NB4 (cell line): ENCODE results near the gene DUSP5.

Experiments
- DNase-seq: peaks from one replicate; pipeline ENCODE4 v3.0.0; 2010; ENCODE audit warnings: low read depth
- H3K4me3 ChIP-seq: one replicate; pipeline ENCODE4 v1.5.1; 2011; ENCODE audit warnings: mild to moderate bottlenecking, low read depth, low read length, moderate library complexity
- MYC ChIP-seq: IDR thresholded peaks from 2 replicates; pipeline ENCODE4 v1.6.1; 2011; ENCODE audit warnings: low read depth, low read length
- POLR2A ChIP-seq: IDR thresholded peaks from 2 replicates; pipeline ENCODE4 v1.6.1; 2011; ENCODE audit warnings: mild to moderate bottlenecking; ENCODE audit not compliant: insufficient read length; ENCODE audit errors: extremely low read depth
- TF ChIP-seq, protein P1 (sequence below): IDR thresholded peaks from 2 replicates; pipeline ENCODE4 v1.6.1; 2011; ENCODE audit warnings: low read depth, low read length
- TF ChIP-seq, protein P2 (sequence below): IDR thresholded peaks from one replicate; pipeline ENCODE4 v1.5.1; 2012; ENCODE audit warnings: low read depth, low read length

Gene DUSP5

DNA sequence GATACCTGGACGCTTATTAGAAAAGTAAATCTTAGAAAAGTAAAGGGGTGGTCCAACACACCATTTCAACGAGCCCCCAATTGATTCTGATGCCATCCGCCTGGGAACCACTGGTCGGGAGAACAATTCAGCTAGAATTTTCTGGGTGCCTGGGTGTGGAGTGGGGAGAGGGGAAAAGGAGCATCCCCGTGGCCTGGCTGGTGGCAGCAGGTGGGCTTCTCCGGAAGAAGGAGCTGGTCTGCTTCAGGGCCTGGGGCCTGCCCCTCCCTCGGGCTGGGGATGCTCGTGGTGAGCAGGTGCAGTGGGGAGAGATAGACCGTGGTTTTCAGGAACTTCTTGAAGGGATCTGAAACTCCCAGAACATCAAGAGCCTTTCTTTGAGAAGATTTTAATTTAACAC lies 39.9 kb upstream of the DUSP5 start:
- H3K4me3 ChIP-seq: no peak overlapping the region
- no peak for DNase-seq
- TF ChIP-seq, protein P1, sequence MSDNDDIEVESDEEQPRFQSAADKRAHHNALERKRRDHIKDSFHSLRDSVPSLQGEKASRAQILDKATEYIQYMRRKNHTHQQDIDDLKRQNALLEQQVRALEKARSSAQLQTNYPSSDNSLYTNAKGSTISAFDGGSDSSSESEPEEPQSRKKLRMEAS: no peak
- TF ChIP-seq POLR2A (no peak), MYC (no peak)
- TF ChIP-seq, protein P2, sequence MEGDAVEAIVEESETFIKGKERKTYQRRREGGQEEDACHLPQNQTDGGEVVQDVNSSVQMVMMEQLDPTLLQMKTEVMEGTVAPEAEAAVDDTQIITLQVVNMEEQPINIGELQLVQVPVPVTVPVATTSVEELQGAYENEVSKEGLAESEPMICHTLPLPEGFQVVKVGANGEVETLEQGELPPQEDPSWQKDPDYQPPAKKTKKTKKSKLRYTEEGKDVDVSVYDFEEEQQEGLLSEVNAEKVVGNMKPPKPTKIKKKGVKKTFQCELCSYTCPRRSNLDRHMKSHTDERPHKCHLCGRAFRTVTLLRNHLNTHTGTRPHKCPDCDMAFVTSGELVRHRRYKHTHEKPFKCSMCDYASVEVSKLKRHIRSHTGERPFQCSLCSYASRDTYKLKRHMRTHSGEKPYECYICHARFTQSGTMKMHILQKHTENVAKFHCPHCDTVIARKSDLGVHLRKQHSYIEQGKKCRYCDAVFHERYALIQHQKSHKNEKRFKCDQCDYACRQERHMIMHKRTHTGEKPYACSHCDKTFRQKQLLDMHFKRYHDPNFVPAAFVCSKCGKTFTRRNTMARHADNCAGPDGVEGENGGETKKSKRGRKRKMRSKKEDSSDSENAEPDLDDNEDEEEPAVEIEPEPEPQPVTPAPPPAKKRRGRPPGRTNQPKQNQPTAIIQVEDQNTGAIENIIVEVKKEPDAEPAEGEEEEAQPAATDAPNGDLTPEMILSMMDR: no peak

DNA sequence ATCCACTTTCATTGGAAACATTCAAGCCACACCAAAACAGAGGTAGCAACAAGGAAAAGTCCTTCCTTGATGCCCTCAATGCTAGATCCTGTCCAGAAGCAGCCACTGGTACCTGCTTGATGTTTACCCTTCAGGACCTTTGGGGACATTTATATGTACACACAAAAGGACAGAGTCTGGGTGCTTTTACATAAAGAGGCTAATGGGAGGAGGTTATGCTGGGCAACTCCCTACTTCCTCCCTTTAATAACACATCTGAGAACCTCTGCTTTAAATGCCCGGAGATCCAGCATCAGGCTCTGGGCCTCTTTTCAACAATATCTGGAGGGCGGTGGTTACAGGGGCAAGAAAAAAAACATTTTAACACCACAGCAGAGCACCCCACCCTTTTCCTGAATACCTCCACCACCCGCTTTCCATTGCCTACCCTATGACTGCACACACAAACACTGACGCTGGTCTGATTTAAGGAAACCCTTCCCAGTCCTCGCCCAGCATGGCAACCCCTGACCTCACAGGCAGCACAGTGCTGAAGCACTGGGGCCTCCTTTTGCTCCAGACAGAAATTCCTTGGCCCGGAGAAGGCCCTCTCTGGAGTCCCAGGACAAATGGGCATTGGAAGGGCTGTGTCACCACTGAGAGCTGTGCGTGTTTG lies 39.3 kb upstream of the DUSP5 start:
- no peak overlapping the region for H3K4me3 ChIP-seq
- TF ChIP-seq, protein P2: no peak
- no peak for TF ChIP-seq MYC
- TF ChIP-seq, protein P1: no peak
- DNase-seq: peak; percentile 34

DNA sequence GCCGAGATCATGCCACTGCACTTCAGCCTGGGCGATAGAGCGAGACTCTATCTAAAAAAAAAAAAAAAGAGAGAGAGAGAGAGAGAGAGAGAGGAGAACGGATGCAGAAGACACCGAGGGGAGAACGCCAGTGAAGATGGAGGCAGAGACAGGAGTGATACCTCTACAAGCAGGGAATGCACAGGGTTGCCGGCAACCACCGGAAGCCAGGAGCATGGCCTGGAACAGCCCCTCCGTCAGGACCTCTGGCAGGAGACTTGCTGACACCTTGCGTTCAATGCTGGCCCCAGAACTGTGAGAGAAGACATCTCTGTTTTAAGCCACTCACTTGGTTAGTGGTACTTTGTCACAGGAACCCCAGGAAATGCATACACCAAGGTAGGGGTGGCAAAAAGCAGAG lies 38.1 kb upstream of the DUSP5 start:
- DNase-seq: no peak
- TF ChIP-seq, protein P2: no peak
- TF ChIP-seq, protein P1: no peak
- TF ChIP-seq POLR2A (no peak), MYC (no peak)
- H3K4me3 ChIP-seq: no peak overlapping the region

DNA sequence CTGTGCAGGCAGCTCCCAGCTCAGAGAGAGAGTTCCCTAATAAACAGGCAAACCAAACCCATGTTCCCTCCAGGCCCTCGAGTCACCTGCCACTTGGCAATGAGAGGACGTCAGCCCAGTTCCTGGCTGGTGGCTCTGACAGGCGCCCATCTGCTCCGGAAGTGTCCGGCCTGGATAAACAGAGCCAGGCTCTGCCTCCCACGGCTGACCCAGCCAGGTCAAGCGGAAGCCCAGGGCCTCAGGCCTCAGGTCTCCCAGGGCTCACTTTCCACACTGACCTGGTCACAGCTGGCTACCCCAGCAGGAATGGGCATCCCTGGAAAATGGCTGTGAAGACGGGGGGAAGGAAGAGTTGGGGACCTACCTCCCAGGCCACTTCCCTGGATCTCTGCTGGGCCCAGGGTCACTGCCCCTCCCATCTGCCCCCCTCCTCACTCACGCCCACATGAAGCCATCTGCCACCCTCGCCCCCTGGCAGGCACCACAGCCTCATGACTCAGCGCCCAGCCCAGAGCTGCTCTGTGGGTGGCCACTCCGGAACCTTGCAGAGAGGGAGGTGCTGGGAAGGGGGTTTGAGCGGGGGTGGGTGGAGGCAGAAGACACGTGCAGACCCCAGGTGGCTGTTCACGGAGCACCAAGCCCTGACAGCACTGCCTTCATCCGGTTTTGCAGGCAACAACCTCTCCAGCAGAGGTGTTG lies 37.4 kb upstream of the DUSP5 start:
- peak; percentile 86 for TF ChIP-seq MYC
- TF ChIP-seq, protein P1: peak; percentile 93
- TF ChIP-seq, protein P2: no peak
- TF ChIP-seq POLR2A: no peak
- peak; percentile 91 for DNase-seq
- H3K4me3 ChIP-seq: no peak overlapping the region

DNA sequence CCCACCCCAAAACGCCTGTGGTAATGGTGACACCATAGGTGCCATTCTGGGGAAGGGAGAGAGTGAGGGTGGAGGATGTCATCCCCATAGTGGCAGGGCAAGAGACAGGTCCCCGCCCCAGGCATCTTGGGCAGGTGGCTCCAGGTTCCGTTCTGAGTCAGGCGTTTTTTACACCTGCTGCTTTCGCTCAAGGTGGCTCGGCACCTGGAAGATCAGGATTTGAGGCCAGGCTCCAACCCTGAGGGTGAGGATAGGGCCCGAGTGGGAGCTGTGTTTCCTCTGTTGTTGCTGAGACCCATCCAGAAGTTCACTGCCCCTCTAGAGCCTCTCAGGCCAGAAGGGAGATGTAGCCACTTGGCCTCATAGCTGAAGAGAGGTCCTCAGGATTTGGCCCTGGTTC lies 36.6 kb upstream of the DUSP5 start:
- H3K4me3 ChIP-seq: no peak overlapping the region
- no peak for DNase-seq
- TF ChIP-seq MYC (no peak), POLR2A (no peak)
- TF ChIP-seq, protein P1: no peak
- TF ChIP-seq, protein P2: no peak
